Panc1 (cell line): ENCODE measurements around the gene EEF1A1. TPM values are rescaled to one million over a fixed set of nuclear protein-coding genes. Genes with fewer than 3 reads are reported as not detected.

Experiments
- ATAC-seq: fragments of 200-7000 bp; cut with Tn5 transposase; 2 replicates; pipeline ENCODE4 v1.9.1; 2020; ENCODE audit warnings: mild to moderate bottlenecking, moderate library complexity
- BruUV-seq: library from RNA; stranded (reverse); fragments of 400-500 nt; replicated peaks from 2 replicates; lab custom pipeline; 2021; lab: Mats Ljungman, UMichigan
- CTCF ChIA-PET: fragments of 300-600 bp; sonication (Branson Sonifier 250); formaldehyde crosslinking; loops from one replicate; lab custom pipeline; 2022; ENCODE audit warnings: antibody characterized with exemption; lab: Charles Lee
- POLR2A ChIA-PET: fragments of 300-600 bp; sonication (Branson Sonifier 250); formaldehyde crosslinking; loops from one replicate; lab custom pipeline; 2022; ENCODE audit warnings: antibody characterized with exemption; lab: Charles Lee
- DNase-seq: peaks from one replicate; pipeline ENCODE4 v3.0.0-alpha.2; 2010; ENCODE audit warnings: low read depth, low spot score
- H3K27ac ChIP-seq: 2 replicates; pipeline ENCODE4 v1.5.1; 2011; ENCODE audit warnings: mild to moderate bottlenecking, low read length, inconsistent platforms
- H3K27me3 ChIP-seq: fragments of 200-500 bp; sonication (Bioruptor generic); 2 replicates; pipeline ENCODE4 v1.6.0; 2014; ENCODE audit warnings: low read length, inconsistent platforms; ENCODE audit not compliant: control insufficient read depth, insufficient read depth
- H3K36me3 ChIP-seq: fragments of 200-500 bp; sonication (Bioruptor generic); 2 replicates; pipeline ENCODE4 v1.5.1; 2014; ENCODE audit warnings: inconsistent platforms, mild to moderate bottlenecking, low read length, moderate library complexity; ENCODE audit not compliant: control insufficient read depth, insufficient read depth
- H3K4me1 ChIP-seq: 2 replicates; pipeline ENCODE4 v1.5.1; 2011; ENCODE audit warnings: inconsistent platforms, mild to moderate bottlenecking, low read length, moderate library complexity; ENCODE audit not compliant: control insufficient read depth, insufficient read depth
- H3K4me3 ChIP-seq, 2 experiments: 2 replicates each; pipeline ENCODE4 v1.5.1; 2011 to 2012; ENCODE audit warnings: low read depth in 2 of 2, low read length in 2 of 2, mild to moderate bottlenecking in 2 of 2, inconsistent platforms in 1 of 2, moderate library complexity in 1 of 2
- H3K9me3 ChIP-seq: fragments of 200-500 bp; sonication (Bioruptor generic); 2 replicates; pipeline ENCODE4 v1.5.1; 2014; ENCODE audit warnings: low read depth, mild to moderate bottlenecking, inconsistent platforms, low read length, moderate library complexity; ENCODE audit not compliant: control insufficient read depth, insufficient read depth
- CTCF ChIP-seq: fragments of 450-650 bp; IDR thresholded peaks from 2 replicates; pipeline ENCODE4 v1.5.1; 2017; ENCODE audit warnings: mild to moderate bottlenecking
- POLR2AphosphoS5 ChIP-seq: IDR thresholded peaks from 2 replicates; pipeline ENCODE4 v1.6.1; 2012; ENCODE audit warnings: mild to moderate bottlenecking, low read depth, low read length, moderate library complexity
- REST ChIP-seq, 2 experiments: IDR thresholded peaks; 2 replicates each; pipeline ENCODE4 v1.6.1; 2011 to 2012; ENCODE audit warnings: low read depth in 2 of 2, control low read depth in 1 of 2, low read length in 1 of 2, mild to moderate bottlenecking in 1 of 2, moderate library complexity in 1 of 2; ENCODE audit not compliant: insufficient read depth in 1 of 2
- SIN3A ChIP-seq: IDR thresholded peaks from 2 replicates; pipeline ENCODE4 v1.6.1; 2012; ENCODE audit warnings: low read depth, mild to moderate bottlenecking, low read length, moderate library complexity, borderline replicate concordance; ENCODE audit not compliant: insufficient read depth
- TCF7L2 ChIP-seq: IDR thresholded peaks from 2 replicates; pipeline ENCODE4 v1.6.1; 2011; ENCODE audit warnings: mild to moderate bottlenecking, low read depth, low read length, inconsistent platforms
- in situ Hi-C: cut with HindIII; loops from 2 replicates; pipeline ENCODE4 v1.10.0; 2016; ENCODE audit warnings: low sequenced_read_pairs, low pct_unique_long_range_greater_than_20kb
- intact Hi-C: fragments of 100-400 bp; cut with micrococcal nuclease; formaldehyde crosslinking; loops from one replicate; pipeline ENCODE4 v1.10.0; 2022; ENCODE audit not compliant: unreplicated experiment
- total RNA-seq: library from RNA; stranded (reverse); gene quantifications from one replicate; pipeline ENCODE4 v1.2.1, GENCODE V29; 2021; ENCODE audit not compliant: unreplicated experiment

EEF1A1 gene
- total RNA-seq, 1 experiment from 2014 or later, result 10,069 TPM

- CTCF ChIA-PET, result no interaction called here
- no peak for DNase-seq
- peaks cover 16% of the 10 kb centered on the region for H3K36me3 ChIP-seq
- no peak overlapping the region for H3K27ac ChIP-seq
- no TSS peak for BruUV-seq
- TF ChIP-seq CTCF, result no peak
- no peak for TF ChIP-seq POLR2AphosphoS5
- no peak for TF ChIP-seq REST (IDR thresholded peaks at IDR 0.05; ENCODE audit: insufficient read depth in 1 of 2, low read depth in 2 of 2, low read length in 1 of 2)
- no peak for TF ChIP-seq SIN3A
- no peak for TF ChIP-seq TCF7L2
- peak; percentile 19; the same call in 1 of the 2 replicates for ATAC-seq
- no peaks in the 10 kb centered on the region for H3K27me3 ChIP-seq
- in situ Hi-C loops (no loop called here), intact Hi-C loops (no loop called here)
- H3K9me3 ChIP-seq, result no peaks in the 10 kb centered on the region
- no peaks in the 10 kb centered on the region for H3K4me1 ChIP-seq
- H3K4me3 ChIP-seq, result no peak overlapping the region
- POLR2A ChIA-PET, result interaction anchor here (0.6 kb wide), 1 partner anchor 150 kb away, joined by 6 read pairs; no protein-coding TSS in a partner anchor
These were observed 17.6 kb downstream of the EEF1A1 start for GRCh38 chr6:73503027-73503772.

GRCh38 chr6:73497915-73498314 is 22.9 kb downstream of the EEF1A1 start:
- H3K4me1 ChIP-seq, result no peaks in the 10 kb centered on the region
- no peaks in the 10 kb centered on the region for H3K27me3 ChIP-seq
- CTCF ChIA-PET, result no interaction called here
- DNase-seq, result no peak
- H3K36me3 ChIP-seq, result peaks cover 32% of the 10 kb centered on the region
- in situ Hi-C loops, result loop anchor here (25.0 kb wide), 1 partner anchor 114 kb away; no protein-coding TSS in a partner anchor
- BruUV-seq, result no TSS peak
- no peaks in the 10 kb centered on the region for H3K9me3 ChIP-seq
- no peak for ATAC-seq
- POLR2A ChIA-PET, result interaction anchor here (0.9 kb wide), 1 partner anchor 119 kb away, joined by 3 read pairs; no protein-coding TSS in a partner anchor
- H3K27ac ChIP-seq, result no peak overlapping the region
- no peak for TF ChIP-seq POLR2AphosphoS5
- TF ChIP-seq SIN3A, result no peak
- no peak for TF ChIP-seq REST (IDR thresholded peaks at IDR 0.05; ENCODE audit: insufficient read depth in 1 of 2, low read depth in 2 of 2, low read length in 1 of 2)
- TF ChIP-seq CTCF, result no peak
- TF ChIP-seq TCF7L2, result no peak
- no peak overlapping the region for H3K4me3 ChIP-seq
- intact Hi-C loops, result no loop called here
